ENCODE data around the gene GTF3C5. TPM values are rescaled to one million over a fixed set of nuclear protein-coding genes. Genes with fewer than 3 reads are reported as not detected.

Gene GTF3C5
- total and polyA plus RNA-seq, 10 of the 15 experiments (the other 5 are each of a cell fraction or from before 2014, with no cell fraction given) = 2.2 to 81.1 (median 68.7) TPM

GRCh38 chr9:133088756-133089155 lies 58.0 kb downstream of the GTF3C5 start:
- intact Hi-C loops (cut with micrococcal nuclease; ENCODE audit: unreplicated experiment) (no loop called here), in situ Hi-C loops (cut with MboI) (no loop called here)
- TF ChIP-seq SKIL (IDR thresholded peaks at IDR 0.05; ENCODE audit: low read depth, poor library complexity, severe bottlenecking) (no peak), HDGF (IDR thresholded peaks at IDR 0.05) (no peak), EED (IDR thresholded peaks at IDR 0.05; ENCODE audit: low read depth) (no peak), STAT1 (conservative IDR thresholded peaks at IDR 0.05) (no peak), ZNF217 (IDR thresholded peaks at IDR 0.05) (no peak), POU2F2 (IDR thresholded peaks at IDR 0.05; ENCODE audit: borderline replicate concordance, low read depth, low read length) (no peak), RB1 (IDR thresholded peaks at IDR 0.05; ENCODE audit: borderline replicate concordance) (no peak), PAX5 (IDR thresholded peaks at IDR 0.05; ENCODE audit: borderline replicate concordance, low read depth, low read length) (no peak), IRF3 (IDR thresholded peaks at IDR 0.05) (no peak), IKZF2 (IDR thresholded peaks at IDR 0.05) (no peak), LARP7 (IDR thresholded peaks at IDR 0.05) (no peak), USF2 (IDR thresholded peaks at IDR 0.05; ENCODE audit: borderline replicate concordance, low read depth, low read length) (no peak), ZNF274 (IDR thresholded peaks at IDR 0.05; ENCODE audit: insufficient read depth, insufficient read length) (no peak)
- TF ChIP-seq, protein P1, sequence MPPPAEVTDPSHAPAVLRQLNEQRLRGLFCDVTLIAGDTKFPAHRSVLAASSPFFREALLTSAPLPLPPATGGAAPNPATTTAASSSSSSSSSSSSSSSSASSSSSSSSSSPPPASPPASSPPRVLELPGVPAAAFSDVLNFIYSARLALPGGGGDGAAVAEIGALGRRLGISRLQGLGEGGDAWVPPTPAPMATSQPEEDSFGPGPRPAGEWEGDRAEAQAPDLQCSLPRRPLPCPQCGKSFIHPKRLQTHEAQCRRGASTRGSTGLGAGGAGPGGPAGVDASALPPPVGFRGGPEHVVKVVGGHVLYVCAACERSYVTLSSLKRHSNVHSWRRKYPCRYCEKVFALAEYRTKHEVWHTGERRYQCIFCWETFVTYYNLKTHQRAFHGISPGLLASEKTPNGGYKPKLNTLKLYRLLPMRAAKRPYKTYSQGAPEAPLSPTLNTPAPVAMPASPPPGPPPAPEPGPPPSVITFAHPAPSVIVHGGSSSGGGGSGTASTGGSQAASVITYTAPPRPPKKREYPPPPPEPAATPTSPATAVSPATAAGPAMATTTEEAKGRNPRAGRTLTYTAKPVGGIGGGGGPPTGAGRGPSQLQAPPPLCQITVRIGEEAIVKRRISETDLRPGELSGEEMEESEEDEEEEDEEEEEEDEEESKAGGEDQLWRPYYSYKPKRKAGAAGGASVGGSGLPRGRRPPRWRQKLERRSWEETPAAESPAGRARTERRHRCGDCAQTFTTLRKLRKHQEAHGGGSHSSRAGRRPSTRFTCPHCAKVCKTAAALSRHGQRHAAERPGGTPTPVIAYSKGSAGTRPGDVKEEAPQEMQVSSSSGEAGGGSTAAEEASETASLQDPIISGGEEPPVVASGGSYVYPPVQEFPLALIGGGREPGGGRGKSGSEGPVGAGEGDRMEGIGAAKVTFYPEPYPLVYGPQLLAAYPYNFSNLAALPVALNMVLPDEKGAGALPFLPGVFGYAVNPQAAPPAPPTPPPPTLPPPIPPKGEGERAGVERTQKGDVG (CRISPR knock-in tag; IDR thresholded peaks at IDR 0.05) = no peak
- Histone ChIP-seq H3K4me3 (no peak overlapping the region), H3K36me3 (ENCODE audit: control insufficient read depth in 2 of 2, insufficient read depth in 2 of 2, low read length in 1 of 2) (no peaks in the 10 kb centered on the region), H3K27ac (ENCODE audit: control insufficient read depth, insufficient read depth) (no peak overlapping the region), H3K4me1 (ENCODE audit: control insufficient read depth, insufficient read depth, low read length) (no peaks in the 10 kb centered on the region), H4K20me1 (ENCODE audit: control insufficient read depth, insufficient read depth) (no peaks in the 10 kb centered on the region; the same call in 1 of the 2 replicates), H3K4me2 (ENCODE audit: control insufficient read depth, insufficient read depth) (no peak overlapping the region), H3K9me3 (replicated peaks; ENCODE audit: control insufficient read depth, insufficient read depth, low read length) (no peaks in the 10 kb centered on the region), H3K79me2 (ENCODE audit: control insufficient read depth, insufficient read depth, low read length) (no peaks in the 10 kb centered on the region), H3K9ac (ENCODE audit: control insufficient read depth, insufficient read depth, low read length) (no peak overlapping the region), H3K27me3 (replicated peaks in 1 of 2; ENCODE audit: control insufficient read depth in 2 of 2, insufficient read depth in 2 of 2, low read length in 1 of 2) (no peaks in the 10 kb centered on the region), H2AFZ (ENCODE audit: control insufficient read depth, low read depth, low read length) (no peak overlapping the region)
- SMC1A ChIA-PET (ENCODE audit: uncharacterized antibody, unreplicated experiment) = no interaction called here
- no peak for DNase-seq (ENCODE audit: low read depth, low spot score)
- CTCF ChIA-PET = no interaction called here
- no peak for FAIRE-seq
- ATAC-seq = no peak; the same call in 2 of the 3 replicates
- WGBS (ENCODE audit: insufficient coverage, insufficient replicate concordance, low lambda C conversion rate, missing lambda C conversion rate) = 64% methylated on average over 7 of the region's 7 CpGs
- BruUV-seq (replicated peaks) = no TSS peak
- RAD21 ChIA-PET (ENCODE audit: unreplicated experiment) = interaction anchor here (0.6 to 1.4 kb wide), 2 partner anchors 56 to 1550 kb away, joined by 3 to 5 read pairs; no protein-coding TSS in a partner anchor
- POLR2A ChIA-PET = no interaction called here
